IMR-90 (cell line): ENCODE data around the gene TENM4. TPM values are rescaled to one million over a fixed set of nuclear protein-coding genes. Genes with fewer than 3 reads are reported as not detected.

Experiments used
- ATAC-seq: fragments of 200-7000 bp; cut with Tn5 transposase; 2 replicates; pipeline ENCODE4 v1.9.1; 2020; ENCODE audit warnings: low read depth, mild to moderate bottlenecking, moderate library complexity
- BruUV-seq: library from RNA; stranded (reverse); fragments of 400-500 nt; replicated peaks from 2 replicates; lab custom pipeline; 2021; lab: Mats Ljungman, UMichigan
- CTCF ChIA-PET: fragments of 300-600 bp; formaldehyde crosslinking; extraction: SDS; loops from one replicate; lab custom pipeline; 2021; ENCODE audit warnings: antibody characterized with exemption; lab: Yijun Ruan, JAX
- POLR2A ChIA-PET: fragments of 300-600 bp; sonication (Branson Sonifier 250); formaldehyde crosslinking; loops from one replicate; lab custom pipeline; 2022; ENCODE audit warnings: antibody characterized with exemption; ENCODE audit not compliant: unreplicated experiment; lab: Charles Lee
- DNase-seq: peaks from one replicate; pipeline ENCODE4 v3.0.0; 2013
- H2AFZ ChIP-seq: replicated peaks from 2 replicates; pipeline ENCODE3; 2013; ENCODE audit warnings: low read length, mild to moderate bottlenecking; ENCODE audit not compliant: poor library complexity
- H2AK5ac ChIP-seq: 2 replicates; pipeline ENCODE4 v1.6.1; 2013; ENCODE audit warnings: low read depth, low read length, inconsistent platforms
- H2AK9ac ChIP-seq: replicated peaks from 2 replicates; pipeline ENCODE3; 2013; ENCODE audit warnings: mild to moderate bottlenecking, low read depth, low read length, moderate library complexity; ENCODE audit not compliant: poor library complexity
- H2BK120ac ChIP-seq: 2 replicates; pipeline ENCODE4 v1.6.1; 2013; ENCODE audit warnings: low read depth, low read length, inconsistent platforms
- H2BK15ac ChIP-seq: 3 replicates; pipeline ENCODE4 v1.6.1; 2013; ENCODE audit warnings: low read depth, low read length, inconsistent platforms
- H2BK20ac ChIP-seq: 2 replicates; pipeline ENCODE4 v1.6.1; 2013; ENCODE audit warnings: low read depth, mild to moderate bottlenecking, inconsistent platforms, low read length, moderate library complexity
- H2BK5ac ChIP-seq: 2 replicates; pipeline ENCODE4 v1.6.1; 2013; ENCODE audit warnings: mild to moderate bottlenecking, low read depth, low read length, inconsistent platforms; ENCODE audit not compliant: poor library complexity, severe bottlenecking
- H3K14ac ChIP-seq: replicated peaks from 2 replicates; pipeline ENCODE4 v1.6.1; 2013; ENCODE audit warnings: low read depth, low read length, inconsistent platforms
- H3K18ac ChIP-seq: 2 replicates; pipeline ENCODE4 v1.6.1; 2013; ENCODE audit warnings: low read depth, low read length, control low read depth
- H3K23ac ChIP-seq: 2 replicates; pipeline ENCODE4 v1.6.1; 2013; ENCODE audit warnings: low read depth, low read length, inconsistent platforms
- H3K27ac ChIP-seq: 2 replicates; pipeline ENCODE4 v1.5.1; 2013; ENCODE audit warnings: mild to moderate bottlenecking, control low read depth, low read length; ENCODE audit not compliant: insufficient read depth
- H3K27me3 ChIP-seq: 2 replicates; pipeline ENCODE4 v1.6.1; 2013; ENCODE audit warnings: low read length; ENCODE audit not compliant: control insufficient read depth, insufficient read depth
- H3K36me3 ChIP-seq: 2 replicates; pipeline ENCODE4 v1.6.1; 2013; ENCODE audit warnings: low read length, mixed read lengths; ENCODE audit not compliant: control insufficient read depth, insufficient read depth
- H3K4ac ChIP-seq: 2 replicates; pipeline ENCODE4 v1.6.1; 2013; ENCODE audit warnings: low read depth, low read length, inconsistent platforms
- H3K4me1 ChIP-seq: 2 replicates; pipeline ENCODE4 v1.6.1; 2013; ENCODE audit warnings: low read length, mixed read lengths; ENCODE audit not compliant: control insufficient read depth, insufficient read depth
- H3K4me2 ChIP-seq: 2 replicates; pipeline ENCODE4 v1.6.1; 2013; ENCODE audit warnings: low read depth, mild to moderate bottlenecking, control low read depth, low read length, moderate library complexity
- H3K4me3 ChIP-seq: 2 replicates; pipeline ENCODE4 v1.5.1; 2013; ENCODE audit warnings: low read depth, mild to moderate bottlenecking, control low read depth, low read length, moderate library complexity; ENCODE audit not compliant: insufficient read depth
- H3K56ac ChIP-seq: 2 replicates; pipeline ENCODE4 v1.6.1; 2013; ENCODE audit warnings: low read length, inconsistent platforms; ENCODE audit not compliant: insufficient read depth; ENCODE audit errors: extremely low read depth
- H3K79me1 ChIP-seq, 2 experiments: 2 replicates each; pipeline ENCODE4 v1.6.1; 2013; ENCODE audit warnings: low read length in 2 of 2, inconsistent platforms in 1 of 2, low read depth in 1 of 2
- H3K9ac ChIP-seq: 2 replicates; pipeline ENCODE4 v1.6.1; 2013; ENCODE audit warnings: low read depth, low read length, control low read depth
- H3K9me1 ChIP-seq: 2 replicates; pipeline ENCODE4 v1.6.1; 2013; ENCODE audit warnings: low read length, inconsistent platforms; ENCODE audit not compliant: insufficient read depth
- H3K9me3 ChIP-seq: 2 replicates; pipeline ENCODE4 v1.6.1; 2013; ENCODE audit warnings: low read length; ENCODE audit not compliant: control insufficient read depth, insufficient read depth
- H4K20me1 ChIP-seq: 2 replicates; pipeline ENCODE4 v1.6.1; 2013; ENCODE audit warnings: low read length, inconsistent platforms; ENCODE audit not compliant: insufficient read depth
- H4K5ac ChIP-seq: 2 replicates; pipeline ENCODE4 v1.6.1; 2013; ENCODE audit warnings: mild to moderate bottlenecking, low read depth, low read length, control low read depth
- H4K8ac ChIP-seq, 2 experiments: 2 replicates each; pipeline ENCODE4 v1.6.1; 2013; ENCODE audit warnings: low read depth in 2 of 2, low read length in 2 of 2, control low read depth in 1 of 2, inconsistent platforms in 1 of 2
- H4K91ac ChIP-seq: 2 replicates; pipeline ENCODE4 v1.6.1; 2013; ENCODE audit warnings: low read depth, low read length, inconsistent platforms; ENCODE audit not compliant: insufficient read depth
- BHLHE40 ChIP-seq: fragments of 150-350 bp; IDR thresholded peaks from 2 replicates; pipeline ENCODE4 v1.6.1; 2016; ENCODE audit warnings: mild to moderate bottlenecking, low read depth, low read length
- CEBPB ChIP-seq: IDR thresholded peaks from 2 replicates; pipeline ENCODE4 v1.6.1; 2012; ENCODE audit warnings: low read depth, low read length, improper control_type of control experiment
- CHD1 ChIP-seq: IDR thresholded peaks from 2 replicates; pipeline ENCODE4 v1.6.1; 2012; ENCODE audit warnings: low read depth, low read length, improper control_type of control experiment
- FOS ChIP-seq: fragments of 150-350 bp; IDR thresholded peaks from 2 replicates; pipeline ENCODE4 v1.6.1; 2016; ENCODE audit warnings: low read depth, low read length
- MXI1 ChIP-seq: IDR thresholded peaks from 2 replicates; pipeline ENCODE4 v1.6.1; 2012; ENCODE audit warnings: low read depth, mild to moderate bottlenecking, low read length, moderate library complexity, borderline replicate concordance
- POLR2A ChIP-seq: IDR thresholded peaks from 2 replicates; pipeline ENCODE4 v1.6.1; 2012; ENCODE audit warnings: mild to moderate bottlenecking, low read depth, low read length
- RAD21 ChIP-seq: IDR thresholded peaks from 2 replicates; pipeline ENCODE4 v1.6.1; 2012; ENCODE audit warnings: low read length, improper control_type of control experiment
- RCOR1 ChIP-seq: IDR thresholded peaks from 2 replicates; pipeline ENCODE4 v1.6.1; 2012; ENCODE audit warnings: mild to moderate bottlenecking, low read length, improper control_type of control experiment; ENCODE audit not compliant: insufficient replicate concordance
- RFX5 ChIP-seq: IDR thresholded peaks from 2 replicates; pipeline ENCODE4 v1.8.0; 2012; ENCODE audit warnings: low read depth, mild to moderate bottlenecking, low read length, moderate library complexity
- SMC3 ChIP-seq: fragments of 150-350 bp; IDR thresholded peaks from 2 replicates; pipeline ENCODE4 v1.6.1; 2016; ENCODE audit warnings: low read depth, mild to moderate bottlenecking, antibody characterized with exemption, low read length, moderate library complexity
- USF2 ChIP-seq: fragments of 150-350 bp; IDR thresholded peaks from 2 replicates; pipeline ENCODE4 v1.6.1; 2017; ENCODE audit warnings: mild to moderate bottlenecking, antibody characterized with exemption, low read length, low read depth
- whole genome bisulfite sequencing, 2 experiments: methylation state at CpG; one replicate each; pipeline versions ENCODE4 v1.1.5 to v1.1.7; 2013; ENCODE audit warnings: missing lambda C conversion rate in 2 of 2; ENCODE audit not compliant: insufficient read length in 1 of 2; ENCODE audit errors: extremely low coverage in 2 of 2; 5-methylcytosine and 5-hydroxymethylcytosine counted together
- dilution Hi-C: fragments of 300-500 bp; cut with HindIII; formaldehyde crosslinking; loops from one replicate; pipeline ENCODE4 v1.14.3; 2018; ENCODE audit warnings: low sequenced_read_pairs; ENCODE audit not compliant: unreplicated experiment
- in situ Hi-C: fragments of 300-500 bp; cut with MboI; formaldehyde crosslinking; loops from 3 replicates; pipeline ENCODE4 v1.14.3; 2019; ENCODE audit warnings: low sequenced_read_pairs, inconsistent platforms, mixed read lengths
- intact Hi-C: fragments of 100-400 bp; cut with micrococcal nuclease; formaldehyde crosslinking; loops from 2 replicates; pipeline ENCODE4 v1.10.0; 2022
- polyA plus RNA-seq, 3 experiments: library from polyadenylated mRNA; depleted of rRNA; stranded (reverse); fragments of >200 nt; gene quantifications; 2 replicates each; pipeline ENCODE4 v1.2.3, GENCODE V29; 2012; ENCODE audit warnings: low replicate concordance in 1 of 3
- total RNA-seq: library from RNA; depleted of rRNA; stranded (reverse); fragments of >200 nt; gene quantifications from 2 replicates; pipeline ENCODE4 v1.2.3, GENCODE V29; 2012

TENM4 gene
- total and polyA plus RNA-seq, 2 of the 4 experiments (the other 2 are of a cell fraction) = 7.4 to 9.0 TPM

GRCh38 chr11:79342236-79342635 is 98.6 kb downstream of the TENM4 start:
- Histone ChIP-seq H3K4me2 (no peak overlapping the region), H2AK5ac (no peak overlapping the region), H2AK9ac (no peak overlapping the region), H3K56ac (no peak overlapping the region), H2BK20ac (no peak overlapping the region), H3K27me3 (no peaks in the 10 kb centered on the region), H3K14ac (no peak overlapping the region), H3K23ac (no peak overlapping the region), H3K9me1 (no peaks in the 10 kb centered on the region), H3K4me3 (no peak overlapping the region), H2BK120ac (no peak overlapping the region), H2AFZ (no peak overlapping the region), H3K9ac (no peak overlapping the region), H2BK5ac (no peak overlapping the region), H4K91ac (no peak overlapping the region), H4K8ac (no peak overlapping the region), H2BK15ac (no peak overlapping the region), H3K36me3 (no peaks in the 10 kb centered on the region), H3K9me3 (no peaks in the 10 kb centered on the region), H3K4ac (no peak overlapping the region), H3K18ac (no peak overlapping the region), H3K27ac (no peak overlapping the region), H3K4me1 (no peaks in the 10 kb centered on the region), H4K5ac (no peak overlapping the region), H3K79me1 (no peaks in the 10 kb centered on the region), H4K20me1 (no peaks in the 10 kb centered on the region)
- CTCF ChIA-PET = no interaction called here
- in situ Hi-C loops = no loop called here
- BruUV-seq = no TSS peak
- no peak for DNase-seq
- POLR2A ChIA-PET = no interaction called here
- dilution Hi-C loops = no loop called here
- intact Hi-C loops = no loop called here
- ATAC-seq = no peak
- WGBS, 2 experiments = 100% methylated on average over 1 of the region's 8 CpGs; no CpG with 5 or more reads in 1 of the 2 experiments
- TF ChIP-seq MXI1 (no peak), POLR2A (no peak), RFX5 (no peak), SMC3 (no peak), RCOR1 (no peak), BHLHE40 (no peak), RAD21 (no peak), FOS (no peak), USF2 (no peak), CEBPB (no peak), CHD1 (no peak)
